ENCODE measurements around the gene GPI. TPM values are rescaled to one million over a fixed set of nuclear protein-coding genes. Genes with fewer than 3 reads are reported as not detected.

GPI gene
- total RNA-seq, 2 donors from 2014 or later = 181 to 183 TPM

DNA sequence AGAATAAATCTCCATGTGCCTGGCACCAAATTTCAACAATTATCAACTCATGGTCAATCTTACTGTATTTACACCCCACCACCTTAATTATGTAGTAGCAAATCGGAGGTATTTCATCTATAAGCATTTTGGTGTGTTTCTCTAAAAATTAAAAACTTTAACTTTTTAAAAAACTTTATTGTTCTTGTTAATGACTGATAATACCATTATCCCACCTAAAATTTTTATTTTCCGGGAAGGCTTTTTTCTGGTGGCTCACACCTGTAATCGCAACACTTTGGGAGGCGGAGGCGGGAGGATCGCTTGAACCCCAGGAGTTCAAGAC, 38.8 kb downstream of the GPI start:
- peak overlapping the region; percentile 89 for H3K27ac Mint-ChIP-seq
- H3K9ac ChIP-seq (ENCODE audit: extremely low read depth, low read length, poor library complexity, severe bottlenecking) = no peak overlapping the region

DNA sequence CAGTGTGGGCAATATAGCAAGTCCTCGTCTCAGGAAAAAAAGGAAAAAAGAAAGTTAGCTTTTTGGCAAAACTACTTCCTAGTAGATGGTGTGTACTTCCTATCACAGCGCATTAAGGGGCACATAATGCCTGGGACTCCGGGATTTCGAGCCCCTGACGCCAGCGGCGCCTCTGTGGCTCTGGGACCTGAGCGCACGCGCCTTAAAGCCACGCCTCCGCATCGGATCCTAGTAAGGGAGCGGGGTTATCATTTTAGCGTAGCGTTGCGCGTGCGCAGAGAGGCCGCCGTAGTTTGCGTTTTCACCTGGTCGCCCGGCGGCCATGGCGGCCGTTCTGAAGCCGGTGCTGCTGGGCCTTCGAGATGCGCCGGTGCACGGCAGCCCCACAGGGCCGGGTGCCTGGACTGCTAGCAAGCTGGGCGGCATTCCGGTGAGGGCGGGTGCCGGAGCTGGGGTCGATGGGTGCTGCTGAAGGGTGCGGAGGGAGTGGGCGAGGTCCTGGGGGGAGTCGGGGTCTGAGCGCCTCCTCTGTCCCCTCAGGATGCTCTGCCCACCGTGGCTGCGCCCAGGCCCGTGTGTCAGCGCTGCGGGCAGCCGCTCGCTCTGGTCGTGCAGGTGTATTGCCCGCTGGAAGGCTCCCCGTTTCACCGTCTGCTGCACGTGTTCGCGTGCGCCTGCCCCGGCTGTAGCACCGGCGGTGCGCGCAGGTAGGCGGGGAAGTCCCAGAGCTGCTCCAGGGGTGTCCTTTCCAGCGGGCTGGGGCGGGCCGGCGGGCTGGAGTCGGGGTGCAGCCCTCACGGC, 39.3 kb downstream of the GPI start, which contains the start of gene PDCD2L:
PDCD2L (plus strand) TSS at position 291 of the 801 bp plus-strand sequence; CDS start at position 323, 32 bp downstream.
- H3K36me3 ChIP-seq (ENCODE audit: control insufficient read depth, insufficient read depth, low read length) = peaks cover 31% of the 10 kb centered on the region
- peak within 1 kb of the TSS; percentile 75 for H3K9ac ChIP-seq (ENCODE audit: extremely low read depth, low read length, poor library complexity, severe bottlenecking)
- TF ChIP-seq, protein P1, sequence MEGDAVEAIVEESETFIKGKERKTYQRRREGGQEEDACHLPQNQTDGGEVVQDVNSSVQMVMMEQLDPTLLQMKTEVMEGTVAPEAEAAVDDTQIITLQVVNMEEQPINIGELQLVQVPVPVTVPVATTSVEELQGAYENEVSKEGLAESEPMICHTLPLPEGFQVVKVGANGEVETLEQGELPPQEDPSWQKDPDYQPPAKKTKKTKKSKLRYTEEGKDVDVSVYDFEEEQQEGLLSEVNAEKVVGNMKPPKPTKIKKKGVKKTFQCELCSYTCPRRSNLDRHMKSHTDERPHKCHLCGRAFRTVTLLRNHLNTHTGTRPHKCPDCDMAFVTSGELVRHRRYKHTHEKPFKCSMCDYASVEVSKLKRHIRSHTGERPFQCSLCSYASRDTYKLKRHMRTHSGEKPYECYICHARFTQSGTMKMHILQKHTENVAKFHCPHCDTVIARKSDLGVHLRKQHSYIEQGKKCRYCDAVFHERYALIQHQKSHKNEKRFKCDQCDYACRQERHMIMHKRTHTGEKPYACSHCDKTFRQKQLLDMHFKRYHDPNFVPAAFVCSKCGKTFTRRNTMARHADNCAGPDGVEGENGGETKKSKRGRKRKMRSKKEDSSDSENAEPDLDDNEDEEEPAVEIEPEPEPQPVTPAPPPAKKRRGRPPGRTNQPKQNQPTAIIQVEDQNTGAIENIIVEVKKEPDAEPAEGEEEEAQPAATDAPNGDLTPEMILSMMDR (conservative IDR thresholded peaks at IDR 0.05) = no peak
- Mint-ChIP-seq H3K4me3 (peak within 1 kb of the TSS; percentile 84), H3K36me3 (ENCODE audit: low read depth) (peaks cover 31% of the 10 kb centered on the region), H3K9me3 (no peaks in the 10 kb centered on the region), H3K27me3 (ENCODE audit: insufficient read depth) (no peaks in the 10 kb centered on the region), H3K27ac (peak within 1 kb of the TSS; percentile 89), H3K4me1 (peaks cover 2% of the 10 kb centered on the region)
- no peaks in the 10 kb centered on the region for H3K27me3 ChIP-seq (ENCODE audit: control insufficient read depth, insufficient read depth, low read length, poor library complexity, severe bottlenecking)
- H3K27ac ChIP-seq (ENCODE audit: low read depth, low read length) = no peak within 1 kb of the TSS
- WGBS, 2 experiments (ENCODE audit: insufficient coverage in 1 of 2, insufficient read length in 1 of 2) = 1 to 4% methylated on average over 12 to 69 of the region's 69 CpGs
- no peaks in the 10 kb centered on the region for H3K9me3 ChIP-seq (ENCODE audit: control insufficient read depth, low read length)
- peak within 1 kb of the TSS; percentile 90 for H3K4me3 ChIP-seq (ENCODE audit: low read length)
- peak; percentile 97 for DNase-seq
- no peaks in the 10 kb centered on the region for H3K4me1 ChIP-seq (ENCODE audit: control insufficient read depth, insufficient read depth, low read length)

More for the DNA sequence above, 38.8 kb downstream of the GPI start:
- H3K4me1 ChIP-seq (ENCODE audit: control insufficient read depth, insufficient read depth, low read length) = no peaks in the 10 kb centered on the region
- 79% methylated on average over 6 of the region's 6 CpGs; no CpG with 5 or more reads in 1 of the 2 experiments for WGBS, 2 experiments (ENCODE audit: insufficient coverage in 1 of 2, insufficient read length in 1 of 2)
- no peaks in the 10 kb centered on the region for H3K27me3 ChIP-seq (ENCODE audit: control insufficient read depth, insufficient read depth, low read length, poor library complexity, severe bottlenecking)
- Mint-ChIP-seq H3K9me3 (no peaks in the 10 kb centered on the region), H3K27me3 (ENCODE audit: insufficient read depth) (no peaks in the 10 kb centered on the region), H3K4me1 (peaks cover 2% of the 10 kb centered on the region), H3K4me3 (peak overlapping the region; percentile 84), H3K36me3 (ENCODE audit: low read depth) (peaks cover 31% of the 10 kb centered on the region)
- H3K4me3 ChIP-seq (ENCODE audit: low read length) = peak overlapping the region; percentile 90
- peaks cover 25% of the 10 kb centered on the region for H3K36me3 ChIP-seq (ENCODE audit: control insufficient read depth, insufficient read depth, low read length)
- TF ChIP-seq, protein P1 (conservative IDR thresholded peaks at IDR 0.05) = no peak
- DNase-seq = no peak
- H3K9me3 ChIP-seq (ENCODE audit: control insufficient read depth, low read length) = no peaks in the 10 kb centered on the region
- no peak overlapping the region for H3K27ac ChIP-seq (ENCODE audit: low read depth, low read length)

DNA sequence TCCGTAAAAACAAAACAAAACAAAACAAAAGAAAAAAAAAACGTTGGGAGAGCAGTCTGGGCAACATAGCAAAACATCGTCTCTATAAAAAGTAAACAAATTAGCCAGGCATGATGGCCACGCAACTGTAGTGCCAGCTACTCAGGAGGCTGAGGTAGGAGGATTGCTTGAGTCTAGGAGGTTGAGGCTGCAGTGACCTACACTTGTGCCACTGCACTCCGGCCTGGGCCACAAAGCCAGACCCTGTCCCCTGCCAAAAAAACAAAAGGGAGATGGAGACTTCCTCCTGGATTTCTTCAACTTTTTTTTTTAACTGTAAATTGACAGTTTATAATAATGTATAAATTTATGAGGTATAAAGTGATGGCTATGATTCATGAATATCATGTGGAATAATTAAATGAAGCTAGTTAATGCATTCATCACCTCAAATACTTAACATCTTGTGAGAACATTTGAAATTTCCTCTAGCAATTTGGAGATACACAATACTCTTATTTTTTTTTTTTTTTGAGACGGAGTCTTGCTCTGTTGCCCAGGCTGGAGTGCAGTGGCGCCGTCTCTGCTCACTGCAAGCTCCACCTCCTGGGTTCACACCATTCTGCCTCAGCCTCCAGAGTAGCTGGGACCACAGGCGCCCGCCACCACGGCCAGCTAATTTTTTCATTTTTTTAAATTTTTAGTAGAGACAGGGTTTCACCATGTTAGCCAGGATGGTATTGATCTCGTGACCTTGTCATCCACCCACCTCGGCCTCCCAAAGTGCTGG, 41.1 kb downstream of the GPI start:
- Histone ChIP-seq H3K27me3 (ENCODE audit: control insufficient read depth, insufficient read depth, low read length, poor library complexity, severe bottlenecking) (no peaks in the 10 kb centered on the region), H3K9ac (ENCODE audit: extremely low read depth, low read length, poor library complexity, severe bottlenecking) (no peak overlapping the region), H3K4me3 (ENCODE audit: low read length) (no peak overlapping the region), H3K9me3 (ENCODE audit: control insufficient read depth, low read length) (no peaks in the 10 kb centered on the region), H3K4me1 (ENCODE audit: control insufficient read depth, insufficient read depth, low read length) (no peaks in the 10 kb centered on the region), H3K27ac (ENCODE audit: low read depth, low read length) (no peak overlapping the region), H3K36me3 (ENCODE audit: control insufficient read depth, insufficient read depth, low read length) (peaks cover 28% of the 10 kb centered on the region)
- no peak for DNase-seq
- WGBS, 2 experiments (ENCODE audit: insufficient coverage in 1 of 2, insufficient read length in 1 of 2) = 86 to 96% methylated on average over 6 to 13 of the region's 13 CpGs
- no peak overlapping the region for H3K27ac Mint-ChIP-seq
- no peaks in the 10 kb centered on the region for H3K27me3 Mint-ChIP-seq (ENCODE audit: insufficient read depth)
- TF ChIP-seq, protein P1 (conservative IDR thresholded peaks at IDR 0.05) = no peak
- peaks cover 2% of the 10 kb centered on the region for H3K4me1 Mint-ChIP-seq
- H3K9me3 Mint-ChIP-seq = no peaks in the 10 kb centered on the region
- peak overlapping the region; percentile 28 for H3K4me3 Mint-ChIP-seq
- peaks cover 31% of the 10 kb centered on the region for H3K36me3 Mint-ChIP-seq (ENCODE audit: low read depth)

Data from endodermal cell (in vitro differentiated cells).